HG02840 (cell line): ENCODE results near the gene LGI1.

Experiments used
- ATAC-seq: cut with Tn5 transposase; IDR thresholded peaks from one replicate; pipeline ENCODE4 v1.9.1; 2021; ENCODE audit warnings: mild to moderate bottlenecking, moderate library complexity, moderate number of reproducible peaks; ENCODE audit not compliant: unreplicated experiment, low FRiP score

LGI1 gene

GRCh38 chr10:93753621-93754250 is 4.0 kb upstream of the LGI1 start:
- no peak for ATAC-seq

GRCh38 chr10:93754761-93755160 is 3.0 kb upstream of the LGI1 start:
- ATAC-seq = no peak

- no peak for ATAC-seq
Measured at GRCh38 chr10:93755443-93756116, 2.2 kb upstream of the LGI1 start.

DNA sequence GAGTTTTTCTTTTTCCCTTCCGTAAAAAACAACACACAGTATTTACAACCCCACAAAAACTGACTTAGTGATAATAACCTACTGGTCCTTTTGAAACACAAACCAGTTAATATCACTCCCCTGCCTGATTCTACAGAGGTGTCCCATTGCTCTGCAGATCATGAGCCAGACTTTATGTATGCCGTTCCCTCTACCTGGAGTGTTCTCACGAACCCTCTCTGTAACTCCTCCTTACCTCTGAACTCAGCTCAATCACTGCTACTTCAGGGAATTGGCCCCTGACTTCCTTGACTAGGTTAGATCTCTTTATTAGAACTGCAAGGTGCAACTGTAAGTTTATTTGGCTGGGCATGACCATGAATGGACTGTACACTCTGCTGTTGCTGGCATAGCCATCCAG is 1.6 kb upstream of the LGI1 start:
- ATAC-seq = no peak

DNA sequence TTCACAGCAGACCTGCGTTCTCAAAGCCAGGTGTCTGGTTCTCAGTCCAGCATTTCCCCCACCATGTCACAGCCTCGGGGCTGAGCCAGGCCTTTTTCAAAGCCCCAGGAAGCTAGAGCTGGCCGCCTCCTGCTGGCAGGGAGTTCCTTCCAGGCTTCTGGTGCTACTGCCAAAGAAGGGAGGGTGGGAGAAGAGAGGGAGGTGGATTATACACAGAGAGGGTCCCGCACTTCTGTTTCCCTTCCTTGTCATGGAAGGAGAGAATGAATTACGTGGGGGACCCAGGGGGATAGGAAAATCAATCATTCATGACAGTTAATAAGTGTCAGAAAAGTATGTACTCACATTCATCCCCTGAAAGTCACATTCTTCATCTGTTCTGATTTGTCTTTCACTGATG is 600 bp upstream of the LGI1 start:
- ATAC-seq = no peak

- no peak for ATAC-seq
Measured at GRCh38 chr10:93758508-93758885, 761 bp downstream of the LGI1 start.

DNA sequence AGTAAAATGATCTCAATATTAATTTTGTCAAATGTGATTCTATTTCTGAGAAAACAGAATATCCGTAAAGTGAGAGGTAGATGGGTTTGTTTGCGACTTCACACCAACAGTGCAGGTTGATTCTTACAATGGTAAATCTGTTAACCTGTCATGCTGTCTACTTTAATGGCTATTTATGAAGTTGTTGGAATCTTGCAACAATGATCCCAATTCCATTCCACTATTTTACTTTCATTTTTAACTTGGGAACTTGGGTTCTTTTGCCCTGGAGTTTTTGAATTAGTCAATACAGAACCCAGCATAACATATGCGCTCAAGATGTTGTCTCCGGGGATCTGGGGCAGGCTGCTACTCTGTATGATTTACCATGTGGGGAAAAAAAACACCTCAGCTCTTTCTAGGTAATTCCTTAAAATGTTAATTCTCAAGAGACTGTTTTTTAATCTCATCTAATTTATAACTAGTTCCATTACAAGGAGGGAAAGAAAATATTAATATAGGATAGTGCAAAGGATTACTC is 1.2 kb downstream of the LGI1 start:
- no peak for ATAC-seq

- no peak for ATAC-seq
Measured at GRCh38 chr10:93760490-93760889, 2.8 kb downstream of the LGI1 start.

DNA sequence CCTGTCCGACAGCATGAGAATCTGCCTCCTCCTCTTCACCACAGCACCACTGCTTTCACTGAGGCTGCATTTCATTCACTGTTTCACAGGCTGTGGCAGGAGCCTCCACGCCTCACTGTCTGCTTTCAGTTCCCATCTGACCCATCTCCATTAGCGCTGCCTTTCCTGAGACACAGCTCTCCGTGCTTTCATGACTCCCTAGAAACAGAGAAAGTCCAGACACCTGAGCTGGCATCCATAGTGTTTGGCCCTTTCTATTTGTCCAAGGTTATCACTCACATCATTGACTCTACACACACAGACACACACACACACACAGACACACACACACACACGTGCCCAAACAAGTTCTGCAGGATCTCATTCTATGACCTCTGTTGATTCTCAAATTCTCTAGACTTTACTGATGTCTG is 5.2 kb downstream of the LGI1 start:
- ATAC-seq = no peak

GRCh38 chr10:93766918-93767317 is 9.2 kb downstream of the LGI1 start:
- no peak for ATAC-seq

GRCh38 chr10:93767724-93768399 is 10.1 kb downstream of the LGI1 start:
- ATAC-seq = no peak

GRCh38 chr10:93768892-93769291 is 11.2 kb downstream of the LGI1 start:
- ATAC-seq = no peak

DNA sequence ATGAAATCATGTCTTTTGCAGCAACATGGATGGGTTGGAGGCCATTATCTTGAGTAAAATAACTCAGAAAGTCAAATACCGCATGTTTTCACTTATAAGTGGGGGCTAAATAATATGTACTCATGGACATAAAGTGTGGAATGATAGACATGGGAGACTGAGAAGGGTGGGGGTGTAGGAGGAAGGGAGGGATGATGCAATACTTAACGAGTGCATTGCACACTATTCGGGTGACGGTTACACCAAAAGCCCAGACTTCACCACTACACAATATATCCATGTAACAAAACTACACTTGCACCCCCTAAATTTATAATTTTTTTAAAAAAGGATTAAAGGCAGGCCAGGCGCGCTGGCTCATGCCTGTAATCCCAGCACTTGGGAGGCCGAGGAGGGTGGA is 13.6 kb downstream of the LGI1 start:
- ATAC-seq = no peak

DNA sequence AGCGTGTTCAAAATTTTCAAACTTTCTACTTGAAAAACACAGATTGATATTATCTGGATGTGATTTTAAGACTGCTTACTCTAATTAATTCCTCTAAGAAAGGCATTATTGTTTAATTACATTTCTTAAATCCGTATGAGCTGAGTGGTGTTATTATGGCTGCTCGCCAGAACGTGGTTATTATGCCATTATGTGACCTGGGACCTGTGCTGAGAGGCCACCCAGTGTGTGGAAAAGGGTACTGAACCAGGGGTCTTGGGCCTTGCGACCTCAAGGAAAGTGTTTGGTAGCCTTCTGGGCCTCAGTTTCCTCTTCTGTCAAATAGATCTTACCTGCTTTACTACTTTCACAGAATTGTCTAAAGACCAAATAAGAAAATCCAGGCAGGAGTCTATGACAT is 15.4 kb downstream of the LGI1 start:
- no peak for ATAC-seq

- ATAC-seq = no peak
Measured at GRCh38 chr10:93773705-93774104, 16.0 kb downstream of the LGI1 start.

GRCh38 chr10:93775356-93775755 is 17.6 kb downstream of the LGI1 start:
- no peak for ATAC-seq

DNA sequence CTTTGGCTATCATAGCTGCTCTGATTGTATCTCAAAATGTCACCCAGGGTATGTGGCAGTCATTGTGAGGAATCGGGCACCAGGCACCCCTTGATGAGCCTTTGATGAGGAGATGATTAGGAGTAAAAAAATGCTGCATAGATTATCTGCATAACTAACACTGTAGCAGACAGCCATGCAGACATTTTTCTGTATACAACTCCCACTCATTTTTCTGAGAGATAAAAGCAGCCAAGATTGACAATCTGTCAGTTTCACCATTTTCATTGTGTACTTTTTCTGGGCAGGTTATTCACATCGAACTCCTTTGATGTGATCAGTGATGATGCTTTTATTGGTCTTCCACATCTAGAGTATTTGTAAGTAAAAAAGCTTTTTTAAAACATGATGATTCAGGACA is 19.4 kb downstream of the LGI1 start:
- ATAC-seq = no peak

GRCh38 chr10:93784059-93784458 is 26.3 kb downstream of the LGI1 start:
- no peak for ATAC-seq

- no peak for ATAC-seq
Measured at GRCh38 chr10:93788413-93789208, 30.9 kb downstream of the LGI1 start.

- ATAC-seq = no peak
Measured at GRCh38 chr10:93790439-93790838, 32.7 kb downstream of the LGI1 start.

- no peak for ATAC-seq
Measured at GRCh38 chr10:93796167-93796566, 38.4 kb downstream of the LGI1 start.
